ENCODE data around the gene NUDT12. TPM values are rescaled to one million over a fixed set of nuclear protein-coding genes. Genes with fewer than 3 reads are reported as not detected.

The NUDT12 gene
- total RNA-seq, 2 experiments from 2014 or later, result 0.06 TPM; not detected in 1

DNA sequence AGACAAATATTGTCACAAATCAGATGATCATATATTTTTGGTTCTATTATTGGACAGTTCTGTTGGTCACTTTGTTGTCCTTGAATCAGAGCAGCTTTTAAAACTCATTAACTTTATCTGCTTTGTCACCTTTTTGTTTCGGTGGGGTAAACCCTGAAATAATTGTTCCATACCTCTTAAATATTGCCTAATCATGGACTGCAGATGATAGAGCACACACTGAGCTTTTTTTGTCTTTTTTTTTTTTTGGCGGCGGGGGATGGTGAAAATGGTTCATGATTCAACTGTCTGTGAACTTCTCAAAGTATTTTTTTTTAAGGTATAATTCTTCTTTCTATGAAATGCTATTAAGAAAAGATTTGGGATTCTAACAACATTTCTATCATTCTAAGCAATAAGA lies 1.8 kb downstream of the NUDT12 start:
- POLR2A ChIA-PET, result interaction anchor here (1.0 to 1.1 kb wide), 2 partner anchors 17 to 22 kb away, joined by 3 read pairs; no protein-coding TSS in a partner anchor
- Histone ChIP-seq H3K27ac (ENCODE audit: low read depth, low read length, poor library complexity, severe bottlenecking) (no peak overlapping the region), H3K9me3 (ENCODE audit: low read length) (no peaks in the 10 kb centered on the region), H3K4me2 (ENCODE audit: low read length) (no peak overlapping the region), H4K20me1 (ENCODE audit: insufficient read depth, low read length) (no peaks in the 10 kb centered on the region), H3K4me1 (ENCODE audit: insufficient read depth, low read length, poor library complexity, severe bottlenecking) (no peaks in the 10 kb centered on the region), H3K4me3 (ENCODE audit: low read depth, low read length, poor library complexity, severe bottlenecking) (no peak overlapping the region), H2AFZ (ENCODE audit: low read length) (no peak overlapping the region), H3K36me3 (ENCODE audit: insufficient read depth, low read length) (no peaks in the 10 kb centered on the region), H3K9me2 (ENCODE audit: insufficient read depth, low read length) (no peaks in the 10 kb centered on the region), H3K79me2 (ENCODE audit: insufficient read depth, low read depth, low read length) (no peaks in the 10 kb centered on the region)
- CTCF ChIA-PET (ENCODE audit: unreplicated experiment), result no interaction called here
- no peak for DNase-seq (ENCODE audit: low spot score)
- no peak for TF ChIP-seq EZH2phosphoT487 (IDR thresholded peaks at IDR 0.05; ENCODE audit: borderline replicate concordance, low read depth, low read length)
- TF ChIP-seq, protein P1, sequence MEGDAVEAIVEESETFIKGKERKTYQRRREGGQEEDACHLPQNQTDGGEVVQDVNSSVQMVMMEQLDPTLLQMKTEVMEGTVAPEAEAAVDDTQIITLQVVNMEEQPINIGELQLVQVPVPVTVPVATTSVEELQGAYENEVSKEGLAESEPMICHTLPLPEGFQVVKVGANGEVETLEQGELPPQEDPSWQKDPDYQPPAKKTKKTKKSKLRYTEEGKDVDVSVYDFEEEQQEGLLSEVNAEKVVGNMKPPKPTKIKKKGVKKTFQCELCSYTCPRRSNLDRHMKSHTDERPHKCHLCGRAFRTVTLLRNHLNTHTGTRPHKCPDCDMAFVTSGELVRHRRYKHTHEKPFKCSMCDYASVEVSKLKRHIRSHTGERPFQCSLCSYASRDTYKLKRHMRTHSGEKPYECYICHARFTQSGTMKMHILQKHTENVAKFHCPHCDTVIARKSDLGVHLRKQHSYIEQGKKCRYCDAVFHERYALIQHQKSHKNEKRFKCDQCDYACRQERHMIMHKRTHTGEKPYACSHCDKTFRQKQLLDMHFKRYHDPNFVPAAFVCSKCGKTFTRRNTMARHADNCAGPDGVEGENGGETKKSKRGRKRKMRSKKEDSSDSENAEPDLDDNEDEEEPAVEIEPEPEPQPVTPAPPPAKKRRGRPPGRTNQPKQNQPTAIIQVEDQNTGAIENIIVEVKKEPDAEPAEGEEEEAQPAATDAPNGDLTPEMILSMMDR (conservative IDR thresholded peaks at IDR 0.05; ENCODE audit: low read length), result no peak
- BruUV-seq (replicated peaks), result no TSS peak
- intact Hi-C loops (cut with micrococcal nuclease; ENCODE audit: unreplicated experiment), result no loop called here

DNA sequence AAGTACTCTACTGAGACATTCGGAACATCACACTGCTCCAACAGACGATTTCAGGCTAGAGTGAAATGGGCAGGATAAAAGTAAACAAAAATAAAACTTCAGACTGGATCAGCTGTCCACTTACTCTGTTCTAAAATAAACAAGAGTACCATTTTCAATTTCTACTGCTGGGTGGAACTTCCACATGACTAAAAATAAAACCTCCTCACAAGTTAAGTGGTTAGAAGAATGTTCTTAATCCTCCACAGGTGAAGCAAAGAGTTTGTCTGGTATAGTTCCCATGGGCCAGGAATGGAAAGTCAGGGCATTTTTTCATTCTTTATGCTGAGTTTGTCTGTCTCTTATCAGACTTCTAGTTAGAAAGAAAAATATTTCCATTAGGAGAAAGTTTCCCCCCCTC lies 15.7 kb downstream of the NUDT12 start:
- H3K4me1 ChIP-seq (ENCODE audit: insufficient read depth, low read length, poor library complexity, severe bottlenecking), result no peaks in the 10 kb centered on the region
- no peaks in the 10 kb centered on the region for H3K36me3 ChIP-seq (ENCODE audit: insufficient read depth, low read length)
- POLR2A ChIA-PET, result no interaction called here
- no peak for DNase-seq (ENCODE audit: low spot score)
- BruUV-seq (replicated peaks), result no TSS peak
- H3K9me3 ChIP-seq (ENCODE audit: low read length), result no peaks in the 10 kb centered on the region
- no peak overlapping the region for H3K4me2 ChIP-seq (ENCODE audit: low read length)
- H3K9me2 ChIP-seq (ENCODE audit: insufficient read depth, low read length), result no peaks in the 10 kb centered on the region
- H3K27ac ChIP-seq (ENCODE audit: low read depth, low read length, poor library complexity, severe bottlenecking), result no peak overlapping the region
- H2AFZ ChIP-seq (ENCODE audit: low read length), result no peak overlapping the region
- TF ChIP-seq, protein P1 (conservative IDR thresholded peaks at IDR 0.05; ENCODE audit: low read length), result no peak
- no peak for TF ChIP-seq EZH2phosphoT487 (IDR thresholded peaks at IDR 0.05; ENCODE audit: borderline replicate concordance, low read depth, low read length)
- no peaks in the 10 kb centered on the region for H4K20me1 ChIP-seq (ENCODE audit: insufficient read depth, low read length)
- intact Hi-C loops (cut with micrococcal nuclease; ENCODE audit: unreplicated experiment), result no loop called here
- no peak overlapping the region for H3K4me3 ChIP-seq (ENCODE audit: low read depth, low read length, poor library complexity, severe bottlenecking)
- no peaks in the 10 kb centered on the region for H3K79me2 ChIP-seq (ENCODE audit: insufficient read depth, low read depth, low read length)
- CTCF ChIA-PET (ENCODE audit: unreplicated experiment), result no interaction called here

DNA sequence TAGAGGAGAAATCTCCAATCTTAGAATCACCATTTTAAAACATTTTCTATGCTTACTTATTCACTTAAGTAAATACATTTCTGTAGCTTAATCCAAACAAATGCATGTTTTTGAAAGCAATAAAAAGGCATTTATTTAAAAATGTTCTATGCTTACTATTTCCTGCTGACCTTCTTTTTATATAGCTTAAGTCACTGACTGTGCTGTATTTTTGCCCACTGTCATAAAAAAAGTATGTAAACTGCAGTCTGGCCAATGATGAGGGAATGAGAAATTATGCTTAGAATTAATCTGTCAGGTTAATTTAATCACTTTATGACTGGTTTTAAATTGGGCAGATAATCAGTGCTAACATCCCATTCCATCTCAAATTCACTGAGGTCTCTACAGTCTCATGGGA lies 20.1 kb downstream of the NUDT12 start:
- Histone ChIP-seq H3K4me1 (ENCODE audit: insufficient read depth, low read length, poor library complexity, severe bottlenecking) (no peaks in the 10 kb centered on the region), H3K36me3 (ENCODE audit: insufficient read depth, low read length) (no peaks in the 10 kb centered on the region), H3K4me3 (ENCODE audit: low read depth, low read length, poor library complexity, severe bottlenecking) (no peak overlapping the region), H3K27ac (ENCODE audit: low read depth, low read length, poor library complexity, severe bottlenecking) (no peak overlapping the region), H4K20me1 (ENCODE audit: insufficient read depth, low read length) (no peaks in the 10 kb centered on the region), H3K9me2 (ENCODE audit: insufficient read depth, low read length) (no peaks in the 10 kb centered on the region), H2AFZ (ENCODE audit: low read length) (no peak overlapping the region), H3K4me2 (ENCODE audit: low read length) (no peak overlapping the region), H3K79me2 (ENCODE audit: insufficient read depth, low read depth, low read length) (no peaks in the 10 kb centered on the region), H3K9me3 (ENCODE audit: low read length) (no peaks in the 10 kb centered on the region)
- DNase-seq (ENCODE audit: low spot score), result no peak
- CTCF ChIA-PET (ENCODE audit: unreplicated experiment), result no interaction called here
- POLR2A ChIA-PET, result interaction anchor here (0.6 to 1.0 kb wide), 2 partner anchors 9 to 27 kb away, joined by 3 read pairs; no protein-coding TSS in a partner anchor
- no peak for TF ChIP-seq EZH2phosphoT487 (IDR thresholded peaks at IDR 0.05; ENCODE audit: borderline replicate concordance, low read depth, low read length)
- TF ChIP-seq, protein P1 (conservative IDR thresholded peaks at IDR 0.05; ENCODE audit: low read length), result no peak
- no TSS peak for BruUV-seq (replicated peaks)
- intact Hi-C loops (cut with micrococcal nuclease; ENCODE audit: unreplicated experiment), result no loop called here
